Body of pancreas (tissue), 4 donors: ENCODE results near the gene PLVAP. TPM values are rescaled to one million over a fixed set of nuclear protein-coding genes. Genes with fewer than 3 reads are reported as not detected.

Source experiments
- ATAC-seq: fragments of 150-250 bp; one replicate; pipeline ENCODE4 v1.9.1; 2016
- DNase-seq, 4 donors: peaks; one replicate each; pipeline ENCODE4 v3.0.0-alpha.2; 2019
- H3K27ac ChIP-seq, 4 donors: fragments of 200-600 bp; sonication (generic); 1 replicate in 3 of 4; 2 replicates in 1 of 4; pipeline versions ENCODE4 v1.5.1 to v1.6.1; 2016 to 2019; ENCODE audit warnings: mild to moderate bottlenecking in 1 of 4, mixed read lengths in 1 of 4, moderate library complexity in 1 of 4
- H3K27me3 ChIP-seq, 2 donors: fragments of 200-600 bp; sonication (generic); one replicate each; pipeline ENCODE4 v1.6.0; 2016; ENCODE audit warnings: mild to moderate bottlenecking in 1 of 2
- H3K36me3 ChIP-seq, 2 donors: fragments of 200-600 bp; sonication (generic); replicated peaks in 1 of 2; 2 replicates each; pipeline ENCODE4 v1.5.1; 2016; ENCODE audit warnings: low read depth in 2 of 2; ENCODE audit not compliant: insufficient read depth in 1 of 2
- H3K4me1 ChIP-seq: fragments of 200-600 bp; sonication (generic); one replicate; pipeline ENCODE4 v1.6.0; 2016
- H3K4me3 ChIP-seq, 2 donors: fragments of 200-600 bp; sonication (generic); 1 replicate in 1 of 2; 2 replicates in 1 of 2; pipeline ENCODE4 v1.5.1; 2016 to 2019
- H3K9me3 ChIP-seq, 3 donors: fragments of 200-600 bp; sonication (generic); 1 replicate in 2 of 3; 2 replicates in 1 of 3; pipeline ENCODE4 v1.5.1; 2016
- CTCF ChIP-seq, 7 experiments: fragments of 450-650 bp in 4 of 7; fragments of 200-600 bp in 3 of 7; sonication (generic) in 3 of 7; IDR thresholded peaks; one replicate each; pipeline ENCODE4 v1.5.1; 2016 to 2019; ENCODE audit warnings: antibody characterized with exemption in 7 of 7
- POLR2A ChIP-seq, 3 donors: fragments of 450-650 bp; IDR thresholded peaks; one replicate each; pipeline ENCODE4 v1.6.1; 2016; ENCODE audit warnings: antibody characterized with exemption in 3 of 3, mild to moderate bottlenecking in 2 of 3
- WGBS, 2 donors: methylation state at CpG; one replicate each; pipeline ENCODE4 v1.1.5; 2017; 5-methylcytosine and 5-hydroxymethylcytosine counted together
- intact Hi-C: fragments of 100-400 bp; cut with DNase I; formaldehyde crosslinking; loops from one replicate; pipeline ENCODE4 v1.15.1; 2023
- total RNA-seq, 2 donors: library from RNA; depleted of rRNA; stranded (reverse); fragments of >200 nt; gene quantifications; one replicate each; pipeline ENCODE4 v1.1.0, GENCODE V29; 2016

The PLVAP gene
- total RNA-seq, 2 donors from 2014 or later = 37.9 to 49.8 TPM

- Histone ChIP-seq H3K4me1 (no peaks in the 10 kb centered on the region), H3K27me3 (no peaks in the 10 kb centered on the region), H3K27ac (no peak overlapping the region), H3K9me3 (no peaks in the 10 kb centered on the region), H3K36me3 (no peaks in the 10 kb centered on the region), H3K4me3 (no peak overlapping the region)
- 53 to 73% methylated on average over 3 to 6 of the region's 6 CpGs for WGBS, 2 donors
- TF ChIP-seq POLR2A (IDR thresholded peaks at IDR 0.05) (no peak), CTCF (IDR thresholded peaks at IDR 0.05) (no peak)
- intact Hi-C loops = no loop called here
- no peak for DNase-seq
- ATAC-seq = no peak
Observed at GRCh38 chr19:17359905-17360800, 17.0 kb downstream of the PLVAP start.

GRCh38 chr19:17358395-17358794 lies 18.7 kb downstream of the PLVAP start:
- Histone ChIP-seq H3K27ac (no peak overlapping the region), H3K27me3 (no peaks in the 10 kb centered on the region), H3K9me3 (no peaks in the 10 kb centered on the region), H3K4me3 (no peak overlapping the region), H3K36me3 (no peaks in the 10 kb centered on the region), H3K4me1 (no peaks in the 10 kb centered on the region)
- TF ChIP-seq POLR2A (IDR thresholded peaks at IDR 0.05) (no peak), CTCF (IDR thresholded peaks at IDR 0.05) (no peak)
- DNase-seq (no peak), ATAC-seq (peak; percentile 53)
- intact Hi-C loops = no loop called here
- WGBS, 2 donors = 62 to 80% methylated on average over 4 to 7 of the region's 7 CpGs

DNA sequence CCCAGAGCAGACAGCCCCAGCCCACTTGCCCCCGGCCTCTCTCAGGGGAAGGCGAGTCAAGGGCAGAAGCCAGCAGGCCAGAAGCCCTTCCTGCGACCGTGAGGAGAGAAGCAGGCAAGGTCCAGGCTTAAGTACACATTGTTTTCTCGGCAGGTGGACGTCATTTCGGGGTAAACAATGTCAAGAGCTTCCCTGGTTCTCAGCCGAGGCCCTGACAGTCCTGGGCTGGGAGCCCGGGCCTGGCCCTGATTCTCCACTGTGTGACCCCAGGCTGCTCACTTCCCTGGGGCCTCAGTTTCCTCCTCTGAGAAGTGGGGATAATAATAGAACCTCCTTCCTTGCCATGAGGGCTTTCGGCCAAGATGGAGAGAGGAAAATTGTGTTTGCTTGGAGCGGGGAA lies 19.4 kb downstream of the PLVAP start:
- ATAC-seq = peak; percentile 43
- H3K36me3 ChIP-seq = no peaks in the 10 kb centered on the region
- H3K4me3 ChIP-seq = no peak overlapping the region
- H3K9me3 ChIP-seq = no peaks in the 10 kb centered on the region
- no peak for TF ChIP-seq CTCF (IDR thresholded peaks at IDR 0.05)
- TF ChIP-seq POLR2A (IDR thresholded peaks at IDR 0.05) = no peak
- no peaks in the 10 kb centered on the region for H3K4me1 ChIP-seq
- no peak overlapping the region for H3K27ac ChIP-seq
- no peaks in the 10 kb centered on the region for H3K27me3 ChIP-seq
- intact Hi-C loops = no loop called here
- DNase-seq = peak in 1 of 4 donors; percentile 7
- WGBS, 2 donors = 44 to 51% methylated on average over 11 of the region's 11 CpGs

DNA sequence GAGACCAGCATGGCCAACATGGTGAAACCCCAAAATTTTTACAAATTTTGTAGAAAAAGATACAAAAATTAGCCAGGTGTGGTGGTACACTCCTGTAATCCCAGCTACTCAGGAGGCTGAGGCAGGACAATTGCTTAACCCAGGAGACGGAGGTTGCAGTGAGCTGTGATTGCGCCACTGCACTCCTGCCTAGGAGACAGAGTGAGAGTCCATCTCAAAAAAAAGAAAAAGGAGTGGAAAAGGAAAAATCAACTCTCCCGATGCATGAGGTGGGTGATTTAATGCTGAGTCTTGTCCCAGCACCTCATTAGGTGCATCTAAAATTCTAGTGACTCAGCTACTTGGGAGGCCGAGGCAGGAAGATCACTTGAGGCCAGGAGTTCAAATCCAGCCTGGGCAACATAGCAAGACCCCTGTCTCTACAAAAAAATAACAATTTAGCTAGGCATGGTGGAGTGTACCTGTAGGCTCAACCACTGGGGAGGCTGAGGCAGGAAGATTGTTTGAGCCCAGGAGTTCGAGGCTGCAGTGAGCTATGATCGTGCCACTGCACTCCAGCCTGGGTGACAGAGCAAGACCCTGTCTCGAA lies 20.0 kb downstream of the PLVAP start:
- Histone ChIP-seq H3K27me3 (no peaks in the 10 kb centered on the region), H3K4me1 (no peaks in the 10 kb centered on the region), H3K9me3 (no peaks in the 10 kb centered on the region), H3K4me3 (no peak overlapping the region), H3K36me3 (no peaks in the 10 kb centered on the region), H3K27ac (peak overlapping the region in 1 of 4 donors; percentile 32)
- WGBS, 2 donors = 74 to 79% methylated on average over 7 of the region's 7 CpGs
- no peak for ATAC-seq
- no peak for TF ChIP-seq POLR2A (IDR thresholded peaks at IDR 0.05)
- TF ChIP-seq CTCF (IDR thresholded peaks at IDR 0.05) = no peak
- DNase-seq = no peak
- intact Hi-C loops = no loop called here
